ENCODE measurements around the gene HMG20A.

DNA sequence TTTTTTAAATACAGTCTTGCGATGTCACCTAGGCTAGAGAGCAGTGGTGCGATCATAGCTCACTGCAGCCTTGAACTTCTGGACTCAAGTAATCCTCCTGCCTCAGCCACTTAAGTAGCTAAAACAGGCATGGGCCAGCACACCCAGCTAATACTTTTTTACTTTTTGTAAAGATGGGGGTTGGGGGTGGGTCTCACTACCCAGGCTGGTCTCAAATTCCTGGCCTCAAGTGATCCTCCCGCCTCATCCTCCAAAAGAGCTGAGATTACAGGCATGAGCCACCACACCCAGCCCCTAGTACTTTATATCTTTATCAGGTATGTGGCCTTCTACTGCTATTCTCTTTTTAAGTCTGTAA is 9.1 kb upstream of the HMG20A start:
- TF ChIP-seq, protein P1, sequence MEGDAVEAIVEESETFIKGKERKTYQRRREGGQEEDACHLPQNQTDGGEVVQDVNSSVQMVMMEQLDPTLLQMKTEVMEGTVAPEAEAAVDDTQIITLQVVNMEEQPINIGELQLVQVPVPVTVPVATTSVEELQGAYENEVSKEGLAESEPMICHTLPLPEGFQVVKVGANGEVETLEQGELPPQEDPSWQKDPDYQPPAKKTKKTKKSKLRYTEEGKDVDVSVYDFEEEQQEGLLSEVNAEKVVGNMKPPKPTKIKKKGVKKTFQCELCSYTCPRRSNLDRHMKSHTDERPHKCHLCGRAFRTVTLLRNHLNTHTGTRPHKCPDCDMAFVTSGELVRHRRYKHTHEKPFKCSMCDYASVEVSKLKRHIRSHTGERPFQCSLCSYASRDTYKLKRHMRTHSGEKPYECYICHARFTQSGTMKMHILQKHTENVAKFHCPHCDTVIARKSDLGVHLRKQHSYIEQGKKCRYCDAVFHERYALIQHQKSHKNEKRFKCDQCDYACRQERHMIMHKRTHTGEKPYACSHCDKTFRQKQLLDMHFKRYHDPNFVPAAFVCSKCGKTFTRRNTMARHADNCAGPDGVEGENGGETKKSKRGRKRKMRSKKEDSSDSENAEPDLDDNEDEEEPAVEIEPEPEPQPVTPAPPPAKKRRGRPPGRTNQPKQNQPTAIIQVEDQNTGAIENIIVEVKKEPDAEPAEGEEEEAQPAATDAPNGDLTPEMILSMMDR (IDR thresholded peaks at IDR 0.05) = no peak
- TF ChIP-seq POLR2A (IDR thresholded peaks at IDR 0.05) = no peak
- TF ChIP-seq POLR2AphosphoS5 (IDR thresholded peaks at IDR 0.05) = no peak

All from prostate gland (tissue), 2 donors.